Type B pancreatic cell (in vitro differentiated cells): ENCODE results near the gene EEA1. TPM values are rescaled to one million over a fixed set of nuclear protein-coding genes. Genes with fewer than 3 reads are reported as not detected.

Source experiments
- DNase-seq: peaks from one replicate; pipeline ENCODE4 v3.0.0; 2021; ENCODE audit warnings: mixed read lengths; ENCODE audit not compliant: unreplicated experiment; ENCODE audit errors: extremely low spot score
- H3K27ac Mint-ChIP-seq: 2 replicates; pipeline ENCODE4 v1.8.0; 2021; ENCODE audit warnings: mild to moderate bottlenecking, mixed read lengths
- H3K27me3 Mint-ChIP-seq: 2 replicates; pipeline ENCODE4 v1.8.0; 2021; ENCODE audit warnings: mixed read lengths
- H3K36me3 Mint-ChIP-seq: 2 replicates; pipeline ENCODE4 v1.8.0; 2021; ENCODE audit warnings: mixed read lengths
- H3K4me1 Mint-ChIP-seq: one replicate; pipeline ENCODE4 v1.8.0; 2021; ENCODE audit warnings: mixed read lengths; ENCODE audit not compliant: unreplicated experiment
- H3K4me3 Mint-ChIP-seq: 2 replicates; pipeline ENCODE4 v1.8.0; 2021; ENCODE audit warnings: mild to moderate bottlenecking, mixed read lengths
- H3K9me3 Mint-ChIP-seq: 2 replicates; pipeline ENCODE4 v1.8.0; 2021; ENCODE audit warnings: mixed read lengths
- total RNA-seq: library from RNA; stranded (reverse); gene quantifications from 2 replicates; pipeline ENCODE4 v1.2.1, GENCODE V29; 2021; ENCODE audit warnings: low replicate concordance
- TF ChIP-seq, protein P1 (sequence below): fragments of 200-600 bp; sonication (generic); conservative IDR thresholded peaks from 2 replicates; pipeline ENCODE4 v1.5.0; 2021; ENCODE audit warnings: antibody characterized with exemption, mild to moderate bottlenecking

EEA1 gene
- total RNA-seq, 1 donor from 2014 or later, result 24.6 TPM

- H3K4me3 Mint-ChIP-seq, result no peak overlapping the region
- no peaks in the 10 kb centered on the region for H3K4me1 Mint-ChIP-seq
- H3K9me3 Mint-ChIP-seq, result no peaks in the 10 kb centered on the region
- H3K27me3 Mint-ChIP-seq, result peaks cover 2% of the 10 kb centered on the region
- TF ChIP-seq, protein P1, sequence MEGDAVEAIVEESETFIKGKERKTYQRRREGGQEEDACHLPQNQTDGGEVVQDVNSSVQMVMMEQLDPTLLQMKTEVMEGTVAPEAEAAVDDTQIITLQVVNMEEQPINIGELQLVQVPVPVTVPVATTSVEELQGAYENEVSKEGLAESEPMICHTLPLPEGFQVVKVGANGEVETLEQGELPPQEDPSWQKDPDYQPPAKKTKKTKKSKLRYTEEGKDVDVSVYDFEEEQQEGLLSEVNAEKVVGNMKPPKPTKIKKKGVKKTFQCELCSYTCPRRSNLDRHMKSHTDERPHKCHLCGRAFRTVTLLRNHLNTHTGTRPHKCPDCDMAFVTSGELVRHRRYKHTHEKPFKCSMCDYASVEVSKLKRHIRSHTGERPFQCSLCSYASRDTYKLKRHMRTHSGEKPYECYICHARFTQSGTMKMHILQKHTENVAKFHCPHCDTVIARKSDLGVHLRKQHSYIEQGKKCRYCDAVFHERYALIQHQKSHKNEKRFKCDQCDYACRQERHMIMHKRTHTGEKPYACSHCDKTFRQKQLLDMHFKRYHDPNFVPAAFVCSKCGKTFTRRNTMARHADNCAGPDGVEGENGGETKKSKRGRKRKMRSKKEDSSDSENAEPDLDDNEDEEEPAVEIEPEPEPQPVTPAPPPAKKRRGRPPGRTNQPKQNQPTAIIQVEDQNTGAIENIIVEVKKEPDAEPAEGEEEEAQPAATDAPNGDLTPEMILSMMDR, result no peak
- DNase-seq, result no peak
- no peak overlapping the region for H3K27ac Mint-ChIP-seq
- H3K36me3 Mint-ChIP-seq, result no peaks in the 10 kb centered on the region
Measured at GRCh38 chr12:92740411-92740810, 188.7 kb downstream of the EEA1 start.

GRCh38 chr12:92739113-92739512 is 190.0 kb downstream of the EEA1 start:
- no peak overlapping the region for H3K27ac Mint-ChIP-seq
- DNase-seq, result no peak
- no peak overlapping the region for H3K4me3 Mint-ChIP-seq
- TF ChIP-seq, protein P1, result no peak
- H3K36me3 Mint-ChIP-seq, result no peaks in the 10 kb centered on the region
- H3K27me3 Mint-ChIP-seq, result peaks cover 9% of the 10 kb centered on the region
- H3K9me3 Mint-ChIP-seq, result peaks cover 6% of the 10 kb centered on the region
- H3K4me1 Mint-ChIP-seq, result no peaks in the 10 kb centered on the region

GRCh38 chr12:92737855-92738850 is 190.9 kb downstream of the EEA1 start:
- TF ChIP-seq, protein P1, result no peak
- H3K9me3 Mint-ChIP-seq, result peaks cover 6% of the 10 kb centered on the region
- H3K4me1 Mint-ChIP-seq, result no peaks in the 10 kb centered on the region
- no peak overlapping the region for H3K27ac Mint-ChIP-seq
- no peak for DNase-seq
- H3K4me3 Mint-ChIP-seq, result no peak overlapping the region
- no peaks in the 10 kb centered on the region for H3K36me3 Mint-ChIP-seq
- peaks cover 9% of the 10 kb centered on the region for H3K27me3 Mint-ChIP-seq

- H3K27me3 Mint-ChIP-seq, result peaks cover 9% of the 10 kb centered on the region
- no peak for DNase-seq
- no peaks in the 10 kb centered on the region for H3K36me3 Mint-ChIP-seq
- TF ChIP-seq, protein P1, result no peak
- H3K4me3 Mint-ChIP-seq, result no peak overlapping the region
- no peak overlapping the region for H3K27ac Mint-ChIP-seq
- peaks cover 6% of the 10 kb centered on the region for H3K9me3 Mint-ChIP-seq
- H3K4me1 Mint-ChIP-seq, result no peaks in the 10 kb centered on the region
Measured at GRCh38 chr12:92736605-92737004, 192.5 kb downstream of the EEA1 start.

DNA sequence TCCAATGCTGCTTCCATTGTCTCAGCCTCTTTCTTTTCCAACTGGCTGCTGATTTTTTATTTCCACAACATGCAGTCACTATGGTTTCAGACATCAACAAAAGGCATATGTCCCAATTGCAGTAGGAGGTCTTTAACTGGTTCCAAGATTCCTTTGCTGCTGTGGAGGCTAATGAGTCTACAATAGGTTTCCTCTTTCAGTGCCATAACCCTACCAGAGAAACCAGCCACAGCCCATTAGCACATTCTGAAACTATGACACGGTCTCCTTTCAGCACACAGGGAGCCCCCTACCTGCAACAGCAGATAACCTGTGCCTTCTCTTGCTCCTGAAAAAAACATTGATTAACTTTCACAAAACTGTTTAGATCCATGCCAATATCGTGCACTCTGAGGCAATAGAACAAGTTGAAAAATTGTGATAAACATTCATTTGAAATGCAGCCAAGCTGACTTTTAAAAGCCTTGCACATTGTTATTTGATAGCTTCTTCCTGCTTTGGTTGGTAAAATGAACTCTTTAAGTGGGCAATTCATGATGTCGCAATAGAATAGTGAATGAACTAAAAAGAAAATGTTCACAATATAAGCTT is 193.9 kb downstream of the EEA1 start:
- peaks cover 9% of the 10 kb centered on the region for H3K27me3 Mint-ChIP-seq
- DNase-seq, result no peak
- peaks cover 6% of the 10 kb centered on the region for H3K9me3 Mint-ChIP-seq
- no peaks in the 10 kb centered on the region for H3K36me3 Mint-ChIP-seq
- no peaks in the 10 kb centered on the region for H3K4me1 Mint-ChIP-seq
- no peak overlapping the region for H3K27ac Mint-ChIP-seq
- H3K4me3 Mint-ChIP-seq, result no peak overlapping the region
- TF ChIP-seq, protein P1, result no peak
